GM18499 (cell line): ENCODE data around the gene HOXA9.

Experiments used
- ATAC-seq: cut with Tn5 transposase; IDR thresholded peaks from one replicate; pipeline ENCODE4 v1.9.1; 2021; ENCODE audit warnings: moderate number of reproducible peaks; ENCODE audit not compliant: insufficient read depth, unreplicated experiment

HOXA9 gene

DNA sequence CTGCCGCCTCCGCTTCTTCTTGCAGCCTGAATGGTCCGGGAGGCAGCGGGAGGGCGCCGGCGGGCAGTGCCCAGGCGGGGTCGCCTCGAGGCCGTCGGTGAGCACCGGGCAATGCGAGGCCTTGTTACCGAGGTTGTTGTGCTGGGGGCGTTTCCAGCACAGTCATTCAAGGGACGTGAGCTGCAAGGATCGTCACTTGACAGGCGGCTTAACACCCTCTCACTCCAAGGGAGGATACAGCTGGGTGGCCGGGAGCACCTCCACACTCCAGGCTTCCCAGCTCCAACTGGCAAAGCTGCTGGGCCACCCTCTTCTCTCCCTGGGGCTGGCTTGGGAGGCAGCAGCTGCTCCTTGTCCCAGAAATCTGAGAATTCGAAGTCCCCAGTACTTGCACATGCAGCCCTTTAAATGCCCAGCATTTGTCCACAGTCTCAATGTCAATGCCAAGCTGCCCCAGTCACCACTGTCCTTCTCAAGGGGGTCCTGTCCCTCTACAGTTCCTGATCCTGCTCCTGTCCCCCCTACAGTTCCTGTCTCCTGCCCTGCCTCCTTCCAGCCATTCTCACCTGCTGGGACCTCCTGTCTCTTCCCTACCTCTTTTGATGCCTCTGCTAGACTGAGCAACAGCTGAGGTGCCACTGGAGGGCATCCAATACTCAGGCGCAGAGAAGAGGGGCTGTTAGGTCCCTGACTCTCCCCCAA lies 24.1 kb upstream of the HOXA9 start:
- no peak for ATAC-seq

DNA sequence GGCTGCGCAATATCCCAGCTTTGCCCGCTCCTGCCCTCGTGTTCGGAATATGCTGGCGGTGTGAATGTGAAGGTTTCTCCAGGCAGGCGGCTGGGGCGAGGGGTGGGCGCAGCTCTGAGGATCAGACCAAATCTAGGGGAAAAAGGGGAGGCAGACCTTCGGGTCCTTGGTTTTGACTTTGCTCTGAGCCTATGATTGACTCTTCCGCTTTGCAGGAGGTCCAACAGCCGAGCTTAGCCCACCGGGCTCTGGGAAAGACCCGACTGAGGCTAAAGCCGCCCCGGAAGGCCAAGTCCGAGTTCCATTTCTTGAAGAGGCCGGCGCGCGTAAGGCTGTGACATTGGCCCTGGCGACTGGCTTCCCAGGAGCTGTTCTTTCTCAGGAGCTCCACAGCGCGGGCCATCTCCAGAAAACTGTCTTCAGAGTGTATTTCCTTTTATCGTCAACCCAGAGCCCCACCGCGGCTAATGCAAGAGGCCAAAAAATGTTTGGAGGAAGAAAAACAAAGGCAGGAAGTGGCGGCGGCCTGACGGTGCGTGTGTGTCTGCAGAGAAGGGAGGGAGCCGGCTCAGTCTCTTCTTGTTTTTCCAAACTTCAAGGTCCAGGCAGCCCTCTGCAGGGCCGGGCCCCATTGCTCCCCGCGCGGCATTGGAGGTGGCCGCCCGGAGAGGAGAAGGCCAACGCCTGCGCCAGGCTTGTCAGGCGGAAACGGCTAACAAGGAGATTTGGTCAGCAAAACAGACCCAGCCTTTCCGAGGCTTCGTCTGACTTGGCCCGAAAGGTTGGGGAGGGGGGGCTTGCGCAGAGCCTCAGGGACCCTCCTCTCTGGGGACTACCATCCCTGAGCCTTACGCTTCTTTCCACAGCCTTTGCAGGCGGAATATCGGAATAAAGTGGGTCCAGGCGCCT lies 23.3 kb upstream of the HOXA9 start:
- ATAC-seq: no peak

DNA sequence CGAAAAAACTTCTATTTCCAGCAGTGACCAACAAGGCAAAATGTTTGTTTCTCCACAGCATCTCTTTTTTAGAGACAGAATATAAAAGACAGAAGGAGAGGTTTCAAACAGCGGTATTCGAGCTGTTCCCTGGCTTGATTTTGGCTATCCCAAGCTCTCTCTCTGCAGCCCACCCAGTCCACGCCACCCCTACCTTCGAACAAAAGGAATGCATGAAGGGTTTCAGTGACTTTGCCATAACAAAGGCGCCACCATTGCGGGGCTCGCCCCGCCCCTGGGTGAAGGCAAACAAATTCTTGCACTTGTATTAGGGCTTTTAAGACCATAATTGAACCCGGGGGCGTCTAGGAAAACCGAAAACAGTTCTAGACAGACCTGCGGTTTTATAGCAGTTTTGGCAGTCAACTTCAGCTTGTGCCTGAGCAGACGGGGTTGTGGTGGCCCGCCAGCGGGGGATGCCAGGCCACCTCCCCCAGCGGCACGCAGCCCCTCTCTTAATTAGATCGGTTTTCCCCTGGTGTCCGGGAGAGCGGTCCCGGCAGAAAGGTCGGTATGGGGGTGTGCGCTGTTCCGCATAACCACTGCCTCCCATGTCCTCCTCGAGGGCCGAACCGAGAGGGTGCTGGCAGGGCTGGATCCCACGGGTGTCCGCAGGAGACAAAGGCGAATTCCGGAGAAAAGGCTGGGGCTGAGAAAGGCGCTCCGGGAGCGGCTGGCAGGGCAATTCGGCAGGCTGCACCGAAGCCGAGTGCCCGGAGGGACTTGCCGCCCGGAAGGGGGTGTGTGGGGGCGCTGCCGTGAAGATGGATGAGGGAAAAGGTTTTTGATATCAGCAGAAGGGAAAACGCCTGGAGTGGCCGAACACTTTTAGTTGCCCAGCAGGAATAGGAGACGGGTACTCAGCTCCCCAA lies 22.4 kb upstream of the HOXA9 start:
- no peak for ATAC-seq

DNA sequence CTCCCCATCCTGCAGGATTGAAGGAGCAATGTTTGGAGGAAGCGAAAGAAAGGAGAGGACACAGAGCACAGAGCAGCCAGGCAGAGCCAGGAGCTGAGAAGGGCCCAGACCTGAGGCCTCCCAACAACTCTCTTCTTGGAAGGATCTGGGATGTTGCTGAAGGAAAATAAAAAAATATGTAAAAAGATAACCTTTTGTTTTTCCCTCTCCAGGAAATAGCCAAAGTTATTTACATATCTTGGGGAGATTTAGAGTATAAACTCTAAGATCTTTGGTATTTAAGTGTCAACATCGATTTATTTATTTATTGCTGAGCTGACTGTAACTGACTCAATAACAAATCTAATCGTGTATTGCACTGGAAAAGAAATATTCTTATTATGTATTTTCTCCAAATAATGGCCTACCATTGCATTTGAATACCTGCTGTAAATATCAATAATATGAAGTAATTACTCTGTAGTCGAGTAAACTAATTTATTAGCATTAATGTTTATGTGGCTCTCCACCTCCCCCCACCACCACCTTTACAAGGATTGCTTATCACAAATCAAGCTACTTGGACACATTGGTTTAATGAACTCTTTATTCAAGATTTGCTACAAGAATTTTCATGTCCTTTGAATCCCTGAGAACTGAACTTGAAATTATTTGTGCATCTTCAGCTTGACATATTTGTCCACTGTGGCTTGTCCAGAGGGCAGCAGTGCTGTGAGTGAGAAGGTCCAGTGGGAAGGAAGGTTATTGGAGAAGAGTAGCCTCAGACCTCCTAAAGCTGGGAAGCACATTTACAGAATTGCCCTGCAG lies 21.5 kb upstream of the HOXA9 start:
- ATAC-seq: no peak

DNA sequence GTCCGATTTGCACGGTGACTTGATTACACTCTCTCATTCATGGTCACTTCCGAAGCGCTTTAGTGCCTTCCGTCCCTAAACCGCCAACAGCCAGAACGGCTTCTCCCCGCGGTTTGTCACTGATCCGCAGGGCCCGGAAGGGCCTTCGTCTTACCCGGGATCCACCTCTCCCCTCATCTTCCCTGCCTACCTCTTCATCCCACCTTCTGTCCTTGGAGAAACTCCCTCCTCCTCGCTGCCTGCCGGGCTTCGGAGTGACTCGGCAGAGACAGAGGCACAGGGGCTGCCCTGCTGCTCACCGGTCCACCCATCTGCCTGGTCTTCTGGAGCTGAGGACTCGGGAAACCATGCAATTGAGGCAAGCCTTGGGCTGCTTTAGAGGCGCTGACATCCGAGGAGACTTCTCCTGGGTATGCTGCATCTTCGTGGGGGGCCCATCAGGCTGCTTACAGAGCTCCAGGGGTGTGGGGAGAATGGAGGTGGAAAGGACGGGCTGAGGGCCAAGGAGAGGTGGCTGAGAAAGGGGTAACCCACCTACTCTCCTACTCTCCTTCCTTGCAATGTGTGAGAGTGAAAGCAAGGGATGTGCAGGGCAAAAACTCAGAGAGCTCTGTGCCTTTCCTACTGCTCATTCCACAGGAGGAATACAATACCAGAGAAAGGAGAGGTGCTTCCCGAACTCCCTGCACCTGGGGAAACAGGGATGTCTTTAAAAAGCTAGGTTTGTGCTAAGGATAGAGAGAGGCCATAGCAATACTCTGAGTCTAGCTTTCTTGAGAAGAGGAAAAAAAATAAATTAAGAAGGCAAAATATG lies 20.7 kb upstream of the HOXA9 start:
- ATAC-seq: no peak

DNA sequence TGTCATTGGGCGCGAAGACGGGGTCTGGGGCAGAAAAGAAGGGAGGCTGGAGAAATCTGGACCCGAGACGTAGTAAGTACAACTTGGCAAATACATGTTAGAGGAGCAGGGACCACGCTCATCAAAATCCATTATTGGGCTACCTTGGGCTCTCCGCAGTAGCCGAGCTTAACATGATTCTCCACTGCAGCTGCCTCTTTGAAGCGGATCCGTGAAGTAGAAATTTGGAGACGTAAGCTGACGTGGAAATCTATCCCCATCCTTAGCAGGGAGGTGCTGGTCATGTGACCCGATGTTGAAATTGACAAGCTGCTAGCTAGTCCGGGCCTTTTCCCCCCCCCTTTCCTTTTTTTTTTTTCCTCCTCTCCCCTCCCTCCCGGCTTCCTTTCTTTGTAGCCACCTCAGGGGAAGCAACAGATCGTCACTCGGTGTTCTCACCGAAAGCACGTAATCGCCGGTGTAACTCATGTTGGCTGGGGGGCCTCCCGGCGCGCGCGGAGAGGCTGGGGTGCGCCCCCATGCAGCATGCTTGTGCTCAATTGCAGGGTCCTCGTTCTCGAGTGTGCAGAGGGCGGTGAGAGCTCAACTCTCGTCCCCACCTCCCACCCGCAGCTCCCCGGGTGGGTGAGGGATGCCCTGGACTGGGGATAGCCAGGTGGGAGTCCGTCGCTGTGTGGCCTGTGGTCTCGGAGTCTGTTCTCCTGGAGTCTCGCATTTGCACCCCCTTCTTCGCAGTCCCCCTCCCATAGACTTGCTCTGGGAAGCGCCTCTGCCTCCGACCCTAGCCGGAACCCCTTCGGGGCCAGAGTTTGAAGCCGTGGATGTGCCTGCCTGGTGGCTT lies 19.9 kb upstream of the HOXA9 start, which contains the start of gene HOXA11:
Gene HOXA11 (minus strand): TSS at position 220 of the 841 bp plus-strand sequence. CDS start 88 bp downstream, at position 132.
- no peak for ATAC-seq

DNA sequence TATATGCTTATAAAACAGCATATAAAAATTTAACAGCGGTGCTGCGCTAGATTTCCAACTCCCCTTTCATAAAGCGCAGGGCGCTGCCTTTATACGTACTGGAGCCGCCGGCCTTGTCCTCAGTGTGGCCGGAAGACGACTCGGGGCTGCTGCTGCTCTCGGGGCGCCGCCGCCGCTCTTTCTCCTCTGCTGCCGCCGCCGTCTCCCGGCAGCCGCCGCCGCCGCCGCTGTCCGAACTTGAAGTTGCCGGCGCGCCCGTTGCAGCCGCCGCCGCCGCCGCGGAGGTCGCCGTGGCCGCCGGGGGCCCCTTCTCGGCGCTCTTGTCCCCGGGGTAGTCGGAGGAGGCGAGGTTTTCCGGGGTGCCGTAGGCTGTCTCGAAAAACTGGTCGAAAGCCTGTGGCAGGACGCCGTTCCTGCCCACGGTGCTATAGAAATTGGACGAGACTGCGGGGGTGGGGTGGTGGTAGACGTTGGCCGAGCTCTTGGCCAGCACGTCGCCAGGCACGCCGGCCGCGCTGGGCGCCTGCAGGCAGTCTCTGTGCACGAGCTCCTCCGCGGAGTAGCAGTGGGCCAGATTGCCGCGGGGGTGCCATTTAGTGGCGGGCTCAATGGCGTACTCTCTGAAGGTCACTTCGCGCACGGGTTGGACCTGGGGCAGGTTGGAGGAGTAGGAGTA lies 19.1 kb upstream of the HOXA9 start:
- no peak for ATAC-seq

DNA sequence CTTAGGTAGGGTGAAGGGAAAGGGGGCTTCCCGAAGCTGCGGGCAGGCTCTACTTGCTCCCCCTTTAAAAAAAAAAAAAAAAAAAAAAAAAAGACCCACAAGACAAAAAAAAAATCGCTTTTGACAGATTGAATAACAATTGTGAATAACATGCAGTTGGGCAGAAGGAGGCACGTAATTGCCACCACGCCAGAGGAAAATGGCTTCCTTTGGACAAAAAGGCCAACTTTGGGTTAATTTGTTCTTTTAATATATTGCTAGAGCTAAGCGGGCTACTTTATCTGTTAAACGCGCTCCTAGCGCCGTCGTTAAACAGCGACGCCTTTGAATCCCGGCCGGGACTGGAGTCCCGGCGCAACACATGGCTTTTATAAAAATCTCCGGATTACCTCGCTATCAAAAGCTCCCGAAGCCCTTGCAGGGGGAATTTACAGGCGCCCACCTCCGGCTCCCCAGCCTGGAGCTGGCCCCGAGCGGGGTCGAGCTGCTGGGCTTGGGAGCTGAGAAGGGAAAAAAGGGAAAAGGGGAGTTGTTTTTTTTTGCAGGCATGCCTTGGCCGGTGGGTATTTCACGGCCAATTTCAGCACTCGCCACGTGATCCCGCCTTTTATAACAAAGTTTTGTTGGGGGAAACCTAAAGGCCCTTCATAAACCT lies 18.5 kb upstream of the HOXA9 start:
- ATAC-seq: no peak

DNA sequence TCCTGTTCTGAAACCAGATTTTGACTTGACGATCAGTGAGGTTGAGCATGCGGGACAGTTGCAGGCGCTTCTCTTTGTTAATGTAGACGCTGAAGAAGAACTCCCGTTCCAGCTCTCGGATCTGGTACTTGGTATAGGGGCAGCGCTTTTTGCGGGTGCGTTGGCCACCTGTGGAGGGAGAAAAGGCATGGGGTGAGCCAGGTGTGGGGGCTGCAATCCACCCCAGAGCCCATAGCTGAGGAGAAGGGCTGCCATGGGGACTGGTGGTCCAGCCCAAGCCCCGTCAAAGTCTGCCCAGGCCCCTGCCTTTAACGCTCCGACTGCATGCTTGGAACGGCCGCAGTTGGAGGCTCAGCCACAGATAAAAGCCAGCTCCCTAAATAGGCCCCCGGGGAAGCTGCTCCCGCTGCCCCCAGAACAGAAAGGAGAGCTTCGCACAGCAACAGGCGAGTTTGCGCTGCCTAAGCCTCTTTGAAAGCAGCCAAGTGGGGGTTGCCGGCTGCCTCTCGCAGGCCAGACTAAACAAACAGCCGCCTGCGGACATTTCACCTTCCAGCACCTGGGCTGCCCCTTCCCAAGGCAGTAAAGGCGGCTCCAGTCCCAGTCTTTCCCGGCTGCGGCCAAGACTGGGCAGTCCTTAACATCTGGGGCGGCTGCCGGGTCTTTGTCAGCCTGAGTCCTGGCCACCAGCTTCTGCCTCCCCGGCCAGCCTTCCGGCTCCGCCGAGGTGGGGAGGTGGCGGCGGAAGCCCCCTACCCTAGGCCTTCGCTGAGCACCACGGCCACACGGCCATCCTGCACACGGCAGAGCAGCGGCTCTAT lies 17.7 kb upstream of the HOXA9 start:
- no peak for ATAC-seq

DNA sequence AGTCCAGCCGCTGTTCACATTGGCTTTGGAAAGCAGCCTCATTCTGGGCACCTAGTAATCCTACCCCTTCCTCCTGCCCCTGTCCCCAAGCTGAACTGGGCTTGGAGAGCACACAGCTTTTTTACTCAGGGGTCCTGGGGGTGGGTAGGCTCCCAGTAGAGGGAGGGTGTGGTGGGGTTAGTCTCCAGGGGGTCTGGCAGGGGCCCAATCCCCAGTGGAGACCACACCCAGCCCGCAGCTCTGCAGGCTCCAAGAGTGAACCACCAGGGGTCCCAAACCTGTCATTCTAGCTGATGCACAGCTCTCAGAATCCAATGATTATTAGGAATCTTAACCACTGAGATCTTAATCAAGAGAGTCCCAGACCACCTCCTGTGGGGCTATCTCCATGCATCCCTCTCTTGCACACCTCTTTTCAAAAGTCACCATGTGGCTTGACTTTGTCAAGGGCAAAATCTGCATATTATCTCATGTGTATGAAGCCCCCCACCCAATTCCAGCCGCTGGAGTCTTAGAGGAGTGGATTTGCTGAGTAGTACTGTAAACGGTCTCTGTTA lies 17.0 kb upstream of the HOXA9 start:
- no peak for ATAC-seq

DNA sequence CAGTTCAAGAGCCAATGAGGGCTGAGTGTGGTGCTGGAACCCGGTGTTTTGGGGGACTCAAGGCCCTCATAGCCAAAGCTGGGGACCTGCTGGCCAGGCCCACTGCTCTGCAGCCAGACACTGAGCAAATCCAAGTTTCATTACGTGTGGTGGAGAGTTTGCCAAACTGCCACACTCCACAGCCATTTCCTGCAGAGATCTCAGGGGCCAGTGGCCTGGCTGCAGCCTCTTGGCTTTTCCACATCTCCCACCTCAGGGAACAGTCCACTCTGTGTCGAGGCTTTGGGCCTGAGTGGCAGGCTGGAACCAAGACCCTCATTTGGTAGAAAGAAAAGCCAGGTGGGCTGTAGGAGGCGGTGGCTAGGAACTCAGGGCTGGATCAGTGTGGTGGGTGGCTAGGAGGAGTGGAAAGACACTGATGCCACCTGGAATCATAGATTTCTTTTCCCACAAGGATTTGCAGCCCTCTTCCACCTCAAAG lies 16.5 kb upstream of the HOXA9 start:
- ATAC-seq: no peak

DNA sequence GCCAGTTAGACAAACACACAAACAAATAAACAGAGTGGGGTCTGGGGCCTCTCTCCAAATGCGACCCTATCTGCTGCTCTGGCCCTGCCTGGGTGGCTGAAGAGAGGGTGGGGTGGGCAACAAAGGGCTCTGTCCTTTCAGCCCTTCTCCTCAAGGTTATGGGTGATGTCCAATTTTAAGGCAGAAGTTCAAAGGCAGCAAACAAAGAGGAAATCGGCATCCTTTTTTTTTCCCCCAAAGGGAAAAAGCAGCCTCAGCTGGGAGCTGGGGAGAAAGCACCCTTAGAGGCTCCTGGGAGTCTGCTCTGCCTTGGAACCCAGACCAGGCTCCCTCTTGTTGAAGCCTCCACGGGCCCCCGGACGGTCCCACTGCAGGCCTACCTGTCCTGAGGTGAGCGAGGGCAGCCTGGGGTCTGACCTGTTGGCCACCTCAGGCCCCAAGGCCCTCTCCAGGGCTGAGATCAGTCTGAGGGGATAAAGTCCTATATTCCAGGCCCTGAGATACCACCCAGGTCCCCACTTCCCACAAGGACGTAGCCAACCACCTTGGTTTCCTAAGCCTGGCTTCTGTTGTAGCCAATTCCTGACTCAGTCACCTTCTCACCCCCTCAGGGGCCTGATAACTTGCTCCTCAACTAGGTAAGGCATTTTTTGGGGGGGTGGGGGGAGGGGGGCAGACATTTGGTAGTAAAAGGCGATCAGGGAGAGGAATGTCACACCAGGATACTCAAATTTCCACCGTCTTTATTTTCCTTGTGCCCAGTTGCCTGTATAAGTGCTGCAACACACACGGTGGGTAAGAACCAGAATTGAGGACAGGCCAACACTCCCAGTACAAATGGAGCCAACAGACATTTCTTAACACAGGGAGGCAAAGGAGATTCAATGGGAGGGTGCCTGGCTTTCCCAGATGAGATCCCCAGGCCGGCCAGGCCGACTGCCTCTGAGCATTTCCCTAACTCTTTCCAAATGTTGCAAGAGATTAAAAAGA lies 15.4 kb upstream of the HOXA9 start:
- no peak for ATAC-seq

DNA sequence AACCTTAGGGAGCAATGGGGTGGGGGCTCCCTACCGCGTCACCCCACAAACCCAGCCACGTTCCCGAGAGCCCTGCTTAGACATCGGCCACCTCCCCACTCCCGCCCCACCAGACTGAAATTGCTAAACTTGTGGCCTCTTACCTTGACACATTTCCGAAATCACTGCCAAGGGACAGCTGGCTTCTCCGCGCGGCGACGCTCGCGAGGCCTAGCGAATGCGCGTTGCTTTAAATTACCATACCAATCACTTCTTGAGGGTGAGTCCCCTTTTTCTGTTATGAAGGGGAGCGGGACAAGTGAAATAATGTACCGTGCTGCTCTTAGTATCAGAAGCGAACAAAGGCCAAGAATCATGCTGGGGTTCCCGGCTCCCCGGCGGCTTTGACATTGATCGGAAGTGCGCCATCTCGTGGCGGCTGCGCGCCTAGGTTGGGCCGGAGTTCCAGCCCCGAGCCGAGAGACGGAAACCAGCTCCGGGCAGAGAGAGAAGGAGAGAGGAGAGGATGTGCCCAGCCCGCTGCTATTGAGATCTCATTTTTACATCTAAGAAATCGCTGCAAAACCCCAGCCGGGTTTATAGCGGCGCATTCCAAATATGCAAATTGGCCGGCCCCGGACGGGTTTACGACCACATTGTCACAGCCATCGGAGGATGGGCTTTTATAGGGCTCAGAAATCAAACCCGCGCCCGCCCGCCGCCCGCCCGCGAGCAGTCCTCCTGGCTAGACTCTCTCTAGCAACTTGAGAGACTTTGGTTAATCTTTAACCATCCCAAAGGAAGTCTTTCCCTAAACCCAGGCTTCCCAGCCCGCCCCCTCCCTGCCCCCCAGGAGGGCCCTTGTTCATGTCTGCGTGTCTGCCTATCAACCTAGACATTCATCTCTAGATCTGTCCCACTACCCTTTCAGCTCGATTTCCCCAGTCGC lies 14.4 kb upstream of the HOXA9 start:
- no peak for ATAC-seq
